Neutrophil (primary cell): ENCODE data around the gene POGK.

Experiments
- H3K27ac ChIP-seq: fragments of 200-600 bp; sonication (generic); 2 replicates; pipeline ENCODE4 v1.5.1; 2016; ENCODE audit warnings: mild to moderate bottlenecking, moderate library complexity
- H3K27me3 ChIP-seq: fragments of 200-600 bp; sonication (generic); 2 replicates; pipeline ENCODE4 v1.6.0; 2016; ENCODE audit warnings: mild to moderate bottlenecking
- H3K36me3 ChIP-seq: fragments of 200-600 bp; sonication (generic); 2 replicates; pipeline ENCODE4 v1.5.1; 2017
- H3K4me1 ChIP-seq, 2 experiments: fragments of 200-600 bp in 1 of 2; sonication (generic) in 1 of 2; 1 replicate in 1 of 2; 2 replicates in 1 of 2; pipeline versions ENCODE4 v1.5.1 to v1.6.1; 2013 to 2016; ENCODE audit warnings: low read depth in 1 of 2, low read length in 1 of 2, mild to moderate bottlenecking in 1 of 2, moderate library complexity in 1 of 2; ENCODE audit not compliant: control insufficient read depth in 1 of 2, insufficient read depth in 1 of 2
- H3K4me3 ChIP-seq, 2 experiments: fragments of 200-600 bp in 1 of 2; sonication (generic) in 1 of 2; 1 replicate in 1 of 2; 2 replicates in 1 of 2; pipeline ENCODE4 v1.5.1; 2013 to 2016; ENCODE audit warnings: low read depth in 1 of 2, low read length in 1 of 2, mild to moderate bottlenecking in 1 of 2, moderate library complexity in 1 of 2
- H3K9me3 ChIP-seq: fragments of 200-600 bp; sonication (generic); 2 replicates; pipeline ENCODE4 v1.5.1; 2016
- TF ChIP-seq, protein P1 (sequence below): fragments of 200-600 bp; sonication (generic); IDR thresholded peaks from 2 replicates; pipeline ENCODE4 v1.5.1; 2016; ENCODE audit warnings: antibody characterized with exemption

Gene POGK

DNA sequence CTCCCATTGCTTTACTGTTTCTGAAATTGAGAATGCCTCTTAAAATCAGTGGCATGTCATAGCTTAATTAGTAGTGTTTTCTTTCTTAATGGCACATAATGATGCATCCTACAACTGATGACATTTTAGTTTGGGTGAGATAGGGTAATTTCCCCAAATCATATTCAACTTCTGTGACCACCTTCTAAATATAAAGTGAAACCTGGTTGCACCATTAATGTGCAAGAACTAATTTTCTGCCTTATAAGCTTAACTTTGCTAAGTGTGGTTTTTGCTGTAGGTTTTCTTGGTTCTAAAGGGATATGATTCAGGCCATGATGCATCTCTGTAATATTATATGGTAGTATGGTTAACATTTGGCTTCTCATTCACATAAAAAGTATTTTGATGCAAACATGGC lies 8.9 kb downstream of the POGK start:
- Histone ChIP-seq H3K27ac (no peak overlapping the region), H3K36me3 (peaks cover 100% of the 10 kb centered on the region), H3K27me3 (no peaks in the 10 kb centered on the region), H3K9me3 (no peaks in the 10 kb centered on the region), H3K4me1 (peaks cover 0 to 3% of the 10 kb centered on the region in 2 experiments), H3K4me3 (no peak overlapping the region)
- TF ChIP-seq, protein P1, sequence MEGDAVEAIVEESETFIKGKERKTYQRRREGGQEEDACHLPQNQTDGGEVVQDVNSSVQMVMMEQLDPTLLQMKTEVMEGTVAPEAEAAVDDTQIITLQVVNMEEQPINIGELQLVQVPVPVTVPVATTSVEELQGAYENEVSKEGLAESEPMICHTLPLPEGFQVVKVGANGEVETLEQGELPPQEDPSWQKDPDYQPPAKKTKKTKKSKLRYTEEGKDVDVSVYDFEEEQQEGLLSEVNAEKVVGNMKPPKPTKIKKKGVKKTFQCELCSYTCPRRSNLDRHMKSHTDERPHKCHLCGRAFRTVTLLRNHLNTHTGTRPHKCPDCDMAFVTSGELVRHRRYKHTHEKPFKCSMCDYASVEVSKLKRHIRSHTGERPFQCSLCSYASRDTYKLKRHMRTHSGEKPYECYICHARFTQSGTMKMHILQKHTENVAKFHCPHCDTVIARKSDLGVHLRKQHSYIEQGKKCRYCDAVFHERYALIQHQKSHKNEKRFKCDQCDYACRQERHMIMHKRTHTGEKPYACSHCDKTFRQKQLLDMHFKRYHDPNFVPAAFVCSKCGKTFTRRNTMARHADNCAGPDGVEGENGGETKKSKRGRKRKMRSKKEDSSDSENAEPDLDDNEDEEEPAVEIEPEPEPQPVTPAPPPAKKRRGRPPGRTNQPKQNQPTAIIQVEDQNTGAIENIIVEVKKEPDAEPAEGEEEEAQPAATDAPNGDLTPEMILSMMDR = no peak

DNA sequence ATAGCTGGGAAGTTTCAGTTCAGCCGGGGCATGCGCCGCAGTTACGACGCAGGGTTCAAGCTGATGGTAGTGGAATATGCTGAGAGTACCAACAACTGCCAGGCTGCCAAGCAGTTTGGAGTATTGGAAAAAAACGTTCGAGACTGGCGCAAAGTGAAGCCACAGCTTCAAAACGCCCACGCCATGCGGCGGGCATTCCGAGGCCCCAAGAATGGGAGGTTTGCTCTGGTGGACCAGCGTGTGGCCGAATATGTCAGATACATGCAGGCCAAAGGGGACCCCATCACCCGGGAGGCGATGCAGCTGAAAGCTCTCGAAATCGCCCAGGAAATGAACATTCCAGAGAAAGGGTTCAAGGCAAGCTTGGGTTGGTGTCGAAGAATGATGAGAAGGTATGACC lies 9.9 kb downstream of the POGK start:
- H3K27ac ChIP-seq = no peak overlapping the region
- no peaks in the 10 kb centered on the region for H3K27me3 ChIP-seq
- H3K4me1 ChIP-seq = no peaks in the 10 kb centered on the region
- TF ChIP-seq, protein P1 = no peak
- H3K9me3 ChIP-seq = no peaks in the 10 kb centered on the region
- peaks cover 100% of the 10 kb centered on the region for H3K36me3 ChIP-seq
- H3K4me3 ChIP-seq = no peak overlapping the region

DNA sequence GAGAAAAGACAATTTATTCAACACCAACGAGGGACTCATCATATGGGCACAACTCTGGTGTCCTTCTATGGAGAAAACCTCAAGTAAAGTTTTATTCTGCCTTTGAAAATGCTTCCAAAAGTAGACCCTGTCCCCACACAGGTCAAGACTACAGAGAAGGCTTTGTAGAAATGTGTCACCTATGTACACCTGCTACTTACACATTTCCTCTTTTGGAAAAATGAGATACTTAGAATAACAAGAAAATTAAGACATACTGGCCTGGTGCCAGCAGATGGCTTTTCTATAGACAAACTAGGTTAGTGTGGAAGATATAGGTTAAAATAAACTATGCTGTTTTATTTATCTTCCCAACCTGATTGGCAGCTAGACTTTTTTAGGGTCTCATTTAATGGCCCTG lies 13.6 kb downstream of the POGK start:
- no peaks in the 10 kb centered on the region for H3K9me3 ChIP-seq
- no peaks in the 10 kb centered on the region for H3K27me3 ChIP-seq
- H3K4me1 ChIP-seq = no peaks in the 10 kb centered on the region
- TF ChIP-seq, protein P1 = no peak
- no peak overlapping the region for H3K27ac ChIP-seq
- no peak overlapping the region for H3K4me3 ChIP-seq
- peaks cover 97% of the 10 kb centered on the region for H3K36me3 ChIP-seq

DNA sequence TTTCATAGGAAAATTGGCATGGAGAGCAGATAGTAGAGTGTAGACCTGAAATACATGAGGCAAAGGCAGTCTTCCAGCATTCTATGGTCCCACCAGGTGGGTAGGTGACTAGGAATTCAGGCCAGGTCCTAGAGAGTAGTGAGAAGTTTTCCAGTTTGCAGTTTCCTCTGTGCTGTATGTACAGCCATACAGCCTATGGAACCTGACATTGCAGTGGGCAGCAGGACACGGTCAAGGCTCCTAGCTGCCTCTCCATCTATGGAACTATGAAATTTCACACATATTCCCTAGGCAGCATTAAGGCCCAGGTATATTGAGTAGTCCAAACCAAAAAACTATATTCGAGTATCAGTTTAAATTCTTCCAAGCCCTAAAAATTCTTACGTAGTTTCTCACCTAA lies 16.3 kb downstream of the POGK start:
- H3K4me1 ChIP-seq = no peaks in the 10 kb centered on the region
- peaks cover 91% of the 10 kb centered on the region for H3K36me3 ChIP-seq
- TF ChIP-seq, protein P1 = no peak
- H3K27ac ChIP-seq = no peak overlapping the region
- H3K4me3 ChIP-seq = no peak overlapping the region
- no peaks in the 10 kb centered on the region for H3K27me3 ChIP-seq
- no peaks in the 10 kb centered on the region for H3K9me3 ChIP-seq

DNA sequence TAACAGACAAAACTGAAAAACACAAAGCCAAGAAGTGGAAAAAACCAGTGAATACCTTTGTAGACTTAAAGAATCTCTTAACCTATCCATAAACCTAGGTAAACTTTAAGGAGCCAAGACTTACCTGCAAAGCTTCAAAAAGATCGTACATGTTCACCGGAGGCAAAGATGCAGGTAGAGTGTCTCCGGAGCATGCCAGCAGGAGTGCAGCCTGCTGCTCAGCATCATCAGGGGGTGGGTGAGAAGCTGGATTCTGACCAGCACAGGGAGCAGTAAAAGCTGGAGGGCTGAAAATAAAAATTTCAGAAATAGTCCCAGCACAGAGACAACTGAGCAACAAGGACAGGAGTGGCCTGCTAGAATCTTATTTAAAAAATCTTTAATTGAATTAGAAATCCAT lies 18.7 kb downstream of the POGK start:
- Histone ChIP-seq H3K36me3 (peaks cover 88% of the 10 kb centered on the region), H3K27me3 (no peaks in the 10 kb centered on the region), H3K9me3 (no peaks in the 10 kb centered on the region), H3K4me1 (no peaks in the 10 kb centered on the region), H3K27ac (no peak overlapping the region), H3K4me3 (no peak overlapping the region)
- TF ChIP-seq, protein P1 = no peak
